ENCODE data around the gene BCOR.

The BCOR gene

GRCh38 chrX:40097141-40097503 is 636 bp downstream of the BCOR start:
- no peak for DNase-seq

- peak; percentile 70 for DNase-seq
Observed at GRCh38 chrX:40096395-40097091, 1.2 kb downstream of the BCOR start.

GRCh38 chrX:40095583-40096394 is 2.0 kb downstream of the BCOR start:
- peak; percentile 23 for DNase-seq

- DNase-seq = no peak
Observed at GRCh38 chrX:40094900-40095582, 2.7 kb downstream of the BCOR start.

- DNase-seq = no peak
Observed at GRCh38 chrX:40094041-40094899, 3.5 kb downstream of the BCOR start.

GRCh38 chrX:40093586-40093985 is 4.2 kb downstream of the BCOR start:
- no peak for DNase-seq

- DNase-seq = no peak
Observed at GRCh38 chrX:40092808-40093435, 4.8 kb downstream of the BCOR start.

- DNase-seq = no peak
Observed at GRCh38 chrX:40091691-40092421, 5.9 kb downstream of the BCOR start.

- no peak for DNase-seq
Observed at GRCh38 chrX:40090961-40091360, 6.8 kb downstream of the BCOR start.

- DNase-seq = no peak
Observed at GRCh38 chrX:40090050-40090804, 7.5 kb downstream of the BCOR start.

GRCh38 chrX:40088803-40089540 is 8.8 kb downstream of the BCOR start:
- DNase-seq = no peak

- no peak for DNase-seq
Observed at GRCh38 chrX:40088299-40088625, 9.5 kb downstream of the BCOR start.

- no peak for DNase-seq
Observed at GRCh38 chrX:40087425-40088298, 10.1 kb downstream of the BCOR start.

GRCh38 chrX:40086569-40087335 is 11.0 kb downstream of the BCOR start:
- no peak for DNase-seq

- no peak for DNase-seq
Observed at GRCh38 chrX:40085714-40086113, 12.0 kb downstream of the BCOR start.

GRCh38 chrX:40085102-40085551 is 12.6 kb downstream of the BCOR start:
- no peak for DNase-seq

GRCh38 chrX:40084471-40085101 is 13.2 kb downstream of the BCOR start:
- no peak for DNase-seq

GRCh38 chrX:40083979-40084359 is 13.8 kb downstream of the BCOR start:
- DNase-seq = no peak

All from CD4-positive, alpha-beta T cell treated with Interferon gamma for 1 hour (primary cell).